HG03439 (cell line): Measurements from ENCODE around the gene SETD9.

Experiments
- ATAC-seq: cut with Tn5 transposase; IDR thresholded peaks from one replicate; pipeline ENCODE4 v1.9.1; 2021; ENCODE audit warnings: mild to moderate bottlenecking, moderate library complexity; ENCODE audit not compliant: unreplicated experiment

The SETD9 gene

DNA sequence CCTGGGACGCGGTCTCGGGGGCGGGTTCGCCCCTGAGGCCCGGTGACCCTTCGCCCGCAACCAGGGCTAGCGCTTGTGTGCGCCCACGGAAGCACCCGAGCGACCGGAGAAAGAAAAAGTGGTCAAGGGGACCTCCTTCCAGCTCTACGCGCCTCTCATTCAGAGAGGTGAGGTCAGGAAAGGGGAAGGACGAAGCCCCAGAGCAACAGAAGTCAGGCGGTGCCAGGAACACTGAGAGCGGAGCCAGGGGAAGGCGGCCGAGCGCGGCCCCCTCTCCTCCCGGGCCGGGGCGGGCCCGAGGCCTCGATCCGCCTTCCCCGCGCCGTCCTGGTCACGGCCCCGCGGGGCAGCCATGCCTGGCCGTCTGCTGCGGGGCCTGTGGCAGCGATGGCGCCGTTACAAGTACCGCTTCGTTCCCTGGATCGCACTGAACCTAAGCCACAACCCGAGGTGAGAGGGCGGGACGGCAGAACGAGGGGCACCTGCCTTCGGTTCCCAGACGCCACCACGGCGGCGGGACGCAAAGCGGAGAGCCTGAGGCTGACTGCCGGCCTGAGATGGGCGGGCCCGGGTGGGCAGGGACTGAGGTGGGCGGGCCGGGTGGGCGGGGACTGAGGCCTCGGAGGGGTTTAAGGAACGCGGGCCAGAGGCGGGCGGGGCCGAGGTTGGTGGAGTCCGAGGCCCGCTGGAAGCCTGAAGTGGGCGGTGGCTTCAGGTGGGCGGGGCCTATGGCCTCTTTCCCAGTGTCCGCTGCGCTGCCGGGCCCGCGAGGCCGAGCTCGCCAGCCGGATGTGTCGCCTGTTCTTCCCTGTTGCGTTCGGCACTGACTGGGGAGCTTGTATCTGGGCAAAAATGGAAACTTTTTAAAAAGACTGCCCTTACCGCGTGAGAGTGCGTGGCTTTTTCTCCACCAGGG is at the start of gene SETD9:
TSS of gene SETD9 (plus strand) at position 303 of the 916 bp plus-strand sequence. CDS start at position 353, 50 bp downstream.
- ATAC-seq = peak; percentile 86

- no peak for ATAC-seq
Measured at GRCh38 chr5:56861893-56862485, 47.4 kb upstream of the SETD9 start.

DNA sequence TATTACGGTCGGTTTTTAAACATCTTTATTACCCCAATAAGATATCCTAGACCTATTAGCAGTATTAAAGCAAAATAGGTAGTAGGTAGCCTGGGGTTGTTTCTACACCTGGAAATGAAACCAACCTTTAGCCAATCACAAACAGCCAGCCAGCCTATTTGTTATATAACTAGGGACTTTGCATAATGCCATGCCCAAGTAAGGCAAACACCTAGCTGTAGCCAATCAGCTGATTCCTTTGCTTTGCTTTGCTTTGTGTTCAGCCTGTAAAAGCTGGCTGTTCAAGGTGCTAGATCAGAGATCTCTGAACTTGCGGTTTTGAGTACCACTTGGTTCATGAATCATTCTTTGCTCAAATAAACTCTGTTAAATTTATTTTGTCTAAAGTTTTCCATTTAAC is 46.5 kb upstream of the SETD9 start:
- ATAC-seq = no peak

DNA sequence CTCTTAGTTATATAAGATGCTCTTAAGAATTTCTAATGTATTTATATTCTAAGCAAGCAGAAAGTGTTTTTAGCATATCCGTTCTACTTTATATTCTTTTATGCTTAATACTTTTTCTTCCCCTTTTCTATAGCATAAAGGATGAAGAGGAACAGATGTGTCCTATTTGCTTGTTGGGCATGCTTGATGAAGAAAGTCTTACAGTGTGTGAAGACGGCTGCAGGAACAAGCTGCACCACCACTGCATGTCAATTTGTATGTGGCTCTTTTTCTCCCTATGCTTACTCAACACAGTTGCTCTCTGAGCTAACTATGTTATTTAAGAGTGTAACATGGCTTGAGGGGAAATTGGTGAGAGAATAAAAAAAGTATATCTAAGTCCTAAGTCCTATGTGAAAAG is 37.6 kb upstream of the SETD9 start:
- no peak for ATAC-seq

DNA sequence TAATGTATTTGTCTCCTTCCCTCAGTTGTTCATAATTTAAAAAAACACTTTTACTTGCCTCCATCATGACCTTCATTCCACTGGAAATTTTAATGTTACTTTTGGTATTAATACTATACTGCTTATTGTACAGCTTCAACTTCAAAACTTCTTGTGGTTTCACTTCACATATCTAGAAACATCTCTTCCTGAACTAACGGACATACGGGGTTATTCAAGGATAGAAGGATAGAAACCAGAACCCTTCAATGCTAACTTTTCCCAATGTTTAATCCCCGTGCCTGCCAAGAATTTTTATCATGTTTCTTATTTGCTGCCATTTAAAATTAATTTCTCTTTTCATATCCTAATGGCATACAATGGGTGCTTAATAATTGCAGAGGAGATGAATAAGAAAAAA is 36.3 kb upstream of the SETD9 start:
- ATAC-seq = no peak

DNA sequence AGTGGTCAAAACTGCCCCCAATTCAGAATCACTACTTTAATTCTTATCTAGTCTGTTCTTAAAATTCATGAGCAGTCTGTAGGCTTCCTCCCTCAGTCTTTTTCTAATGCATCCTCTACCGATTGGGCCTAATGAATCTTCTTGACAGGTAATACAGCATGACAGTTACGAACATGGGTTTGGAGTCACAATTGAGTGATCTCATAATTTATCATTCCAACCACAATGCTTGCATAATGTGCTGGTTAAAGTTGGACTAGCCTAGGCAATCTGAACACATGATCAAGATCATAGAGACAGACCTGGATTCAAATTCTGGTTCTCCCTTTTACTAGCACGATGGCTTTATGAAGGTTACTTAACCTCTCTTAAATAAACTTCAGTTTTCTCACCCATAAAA is 33.1 kb upstream of the SETD9 start:
- no peak for ATAC-seq

- no peak for ATAC-seq
Measured at GRCh38 chr5:56881571-56881970, 27.8 kb upstream of the SETD9 start.

GRCh38 chr5:56893251-56893951 is 16.0 kb upstream of the SETD9 start:
- no peak for ATAC-seq

DNA sequence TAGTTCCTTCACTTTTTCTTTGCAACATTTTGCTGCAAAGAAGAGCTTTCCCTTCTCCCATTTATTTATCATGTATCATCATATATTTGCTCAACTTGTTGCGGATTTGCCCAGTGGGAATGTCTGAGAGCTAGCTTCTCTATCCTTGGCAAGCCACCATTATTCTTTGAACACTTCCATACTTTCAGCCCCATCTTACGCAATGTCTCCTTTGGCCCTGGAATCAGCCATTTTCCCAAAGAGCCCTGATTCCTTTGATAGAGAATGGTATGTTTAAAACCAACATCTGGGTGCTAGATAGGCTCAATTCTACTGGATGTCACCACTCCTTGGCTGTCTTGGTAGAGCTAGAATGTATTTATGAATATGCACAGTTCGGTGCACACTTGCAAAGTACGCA is 12.6 kb upstream of the SETD9 start:
- ATAC-seq = no peak

DNA sequence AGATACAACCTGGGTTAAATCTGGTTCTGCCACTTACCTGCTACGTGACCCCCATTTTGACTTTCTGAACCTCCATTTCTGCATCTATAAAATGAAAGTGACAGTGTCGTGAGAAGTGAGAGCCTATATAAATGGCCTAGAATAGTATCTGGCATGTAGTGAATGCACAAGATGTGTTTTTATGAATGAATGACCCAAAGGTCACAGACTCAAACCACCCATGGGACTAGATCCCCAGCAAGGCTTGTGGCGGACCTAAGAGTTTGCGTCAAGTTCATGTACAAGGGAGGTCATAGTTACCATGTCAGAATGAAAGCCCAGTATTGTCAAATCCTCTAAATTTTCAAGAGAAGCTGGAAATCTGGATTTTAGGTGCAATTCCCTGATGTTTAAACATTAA is 11.2 kb upstream of the SETD9 start:
- ATAC-seq = no peak

GRCh38 chr5:56900395-56900794 is 9.0 kb upstream of the SETD9 start:
- no peak for ATAC-seq

DNA sequence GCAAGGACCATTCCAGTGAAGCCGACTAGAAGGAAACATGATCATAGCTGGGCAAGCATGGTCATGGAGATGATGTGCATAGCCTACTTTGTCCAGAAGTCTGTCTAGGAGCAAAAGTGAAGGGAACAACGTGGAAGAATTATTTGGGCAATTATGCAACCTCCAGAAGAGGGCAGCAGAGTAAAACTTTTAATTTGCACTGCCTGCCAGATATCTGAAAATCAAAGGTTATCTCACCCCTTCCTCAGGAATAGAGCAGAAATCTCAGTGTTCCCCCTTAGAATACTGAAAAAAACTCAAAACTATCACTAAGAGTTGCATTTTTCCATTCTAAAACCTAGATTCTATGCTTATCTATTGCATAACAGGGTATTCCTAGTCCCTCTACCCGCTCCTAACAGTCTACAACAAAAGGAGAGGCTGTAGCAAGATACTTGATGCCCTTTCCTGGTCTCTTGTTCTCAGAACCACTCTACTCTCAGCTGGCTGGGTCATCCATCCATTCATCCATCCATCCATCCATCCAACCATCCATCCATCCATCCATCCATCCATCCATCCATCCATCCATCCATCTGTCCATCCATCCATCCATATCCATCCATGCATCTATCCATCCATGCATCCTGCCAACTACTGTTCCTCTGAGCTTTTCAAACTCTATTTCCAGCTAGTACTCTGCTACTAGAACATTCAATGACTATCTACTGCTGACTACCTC is 8.4 kb upstream of the SETD9 start:
- no peak for ATAC-seq

DNA sequence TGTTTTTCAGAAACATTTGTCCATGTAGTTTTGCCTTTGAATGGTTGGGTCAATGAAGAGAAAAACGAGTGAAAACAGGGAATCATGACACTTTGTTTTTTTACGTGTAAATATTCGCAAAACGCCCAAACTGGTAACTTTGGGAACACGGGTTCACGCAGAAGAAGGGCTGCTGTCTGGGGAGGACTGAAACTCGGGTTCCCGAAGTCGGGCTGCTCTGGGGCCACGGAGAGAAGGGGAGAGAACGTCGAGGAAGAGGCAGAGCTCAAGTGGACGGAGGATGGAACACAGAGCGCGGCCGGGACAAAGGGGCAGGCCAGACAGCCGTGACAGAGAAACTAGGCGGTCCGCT is 478 bp upstream of the SETD9 start:
- ATAC-seq = no peak

DNA sequence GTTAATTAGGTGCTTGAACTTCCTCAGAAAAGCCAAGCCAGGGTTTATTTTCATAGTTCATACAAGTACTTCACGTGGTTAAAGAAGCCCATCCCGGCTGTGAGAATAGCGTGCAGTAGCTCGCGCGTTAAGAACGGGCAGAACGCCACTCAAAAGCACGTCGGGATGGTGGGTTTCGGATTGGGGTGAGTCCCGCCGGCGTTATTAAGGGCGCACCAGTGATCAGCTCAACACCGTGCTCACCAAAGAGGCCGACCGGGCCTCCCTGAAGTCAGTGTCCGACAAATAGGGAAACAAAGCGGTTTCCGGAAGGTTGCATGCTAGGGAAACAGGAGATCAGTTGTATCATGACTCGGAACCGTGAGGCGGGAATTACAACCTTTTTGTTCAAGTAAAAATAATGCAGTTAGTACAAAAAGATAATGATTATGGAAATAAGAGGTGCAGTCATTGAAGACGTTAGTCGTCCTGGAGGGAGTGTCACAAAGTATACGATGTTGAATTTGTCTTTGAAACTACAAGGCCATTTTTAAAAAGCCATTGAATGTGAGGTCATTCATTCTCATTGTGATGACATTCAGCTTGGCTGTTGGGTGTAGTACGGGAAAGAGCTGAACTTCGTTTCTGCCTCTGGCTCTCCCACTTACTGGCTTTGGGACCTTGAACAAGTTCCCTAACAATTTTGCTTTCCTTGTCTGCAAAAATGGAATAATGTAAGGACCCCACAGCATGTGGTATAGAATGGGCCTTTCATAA is 992 bp downstream of the SETD9 start:
- ATAC-seq = peak; percentile 26

DNA sequence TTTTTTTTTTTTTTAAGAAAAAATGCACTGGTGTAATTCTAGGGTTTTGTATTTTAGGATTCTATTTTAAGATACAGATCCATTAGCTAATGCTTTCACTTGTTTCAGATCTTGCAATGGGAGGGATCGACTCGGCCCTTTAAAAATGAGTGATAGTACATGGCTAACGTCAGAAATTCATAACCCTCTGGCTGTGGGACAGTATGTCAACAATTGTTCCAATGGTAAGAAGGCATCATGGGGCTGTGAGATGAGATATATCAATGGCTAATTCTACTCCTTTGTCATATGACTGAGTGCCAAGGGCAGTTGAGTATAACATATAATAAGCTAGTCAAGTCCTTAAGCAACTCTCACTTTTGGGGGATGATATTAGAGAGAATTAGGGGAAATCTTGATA is 4.4 kb downstream of the SETD9 start:
- ATAC-seq = no peak

DNA sequence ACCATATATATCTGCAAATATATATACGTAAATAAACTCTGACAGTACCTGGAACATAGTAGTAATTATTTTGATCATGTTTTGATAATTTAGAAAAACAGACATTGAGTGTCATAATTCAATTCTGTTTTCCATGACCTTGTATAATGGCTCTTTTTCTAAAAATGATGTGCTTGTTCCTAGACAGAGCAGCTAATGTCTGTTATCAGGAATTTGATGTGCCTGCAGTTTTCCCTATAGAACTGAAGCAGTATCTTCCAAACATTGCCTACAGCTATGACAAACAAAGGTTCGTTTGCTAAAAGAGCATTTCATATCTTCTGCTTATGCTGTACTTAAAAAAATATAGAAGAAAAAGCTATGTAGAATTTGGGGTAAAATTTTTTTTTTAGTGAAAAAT is 5.3 kb downstream of the SETD9 start:
- no peak for ATAC-seq

DNA sequence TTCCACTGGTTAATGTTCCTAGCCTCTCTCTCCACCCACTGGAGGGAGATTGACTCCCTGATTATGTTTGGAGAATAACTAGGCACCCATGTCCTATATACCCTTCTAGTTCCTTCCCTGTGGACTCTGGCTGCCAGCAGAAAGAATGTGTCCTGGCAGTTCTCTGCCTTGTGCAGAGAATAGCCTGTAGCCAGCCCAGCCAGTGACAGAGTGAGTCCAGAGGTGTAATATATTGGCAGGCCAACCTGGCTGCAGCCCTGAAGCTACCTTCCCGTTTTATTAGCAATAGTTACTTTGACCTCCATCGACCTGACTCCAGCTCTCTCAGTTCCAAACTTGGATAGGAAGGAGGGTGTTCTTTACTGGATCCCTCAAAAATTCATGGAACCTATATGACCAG is 8.1 kb downstream of the SETD9 start:
- ATAC-seq = no peak

DNA sequence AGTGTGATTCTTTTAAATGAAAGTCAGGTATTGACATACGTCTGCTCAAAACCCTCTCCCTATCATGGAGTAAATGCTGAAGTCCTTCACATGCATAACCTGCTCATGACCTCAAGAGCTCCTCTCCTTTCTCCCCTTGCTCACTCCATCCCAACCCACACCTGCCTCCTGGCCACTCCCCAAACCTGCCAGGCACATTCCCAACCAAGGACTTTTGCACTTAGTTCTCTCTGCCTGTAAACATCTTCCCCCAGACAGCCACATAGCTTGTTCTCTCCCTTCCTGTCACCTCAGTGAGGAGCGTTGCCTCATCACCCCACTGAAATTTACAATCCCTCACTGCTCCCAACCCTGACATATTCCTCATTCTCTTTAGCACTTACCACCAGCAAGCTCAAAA is 8.7 kb downstream of the SETD9 start:
- no peak for ATAC-seq

- no peak for ATAC-seq
Measured at GRCh38 chr5:56919942-56920662, 10.7 kb downstream of the SETD9 start.

DNA sequence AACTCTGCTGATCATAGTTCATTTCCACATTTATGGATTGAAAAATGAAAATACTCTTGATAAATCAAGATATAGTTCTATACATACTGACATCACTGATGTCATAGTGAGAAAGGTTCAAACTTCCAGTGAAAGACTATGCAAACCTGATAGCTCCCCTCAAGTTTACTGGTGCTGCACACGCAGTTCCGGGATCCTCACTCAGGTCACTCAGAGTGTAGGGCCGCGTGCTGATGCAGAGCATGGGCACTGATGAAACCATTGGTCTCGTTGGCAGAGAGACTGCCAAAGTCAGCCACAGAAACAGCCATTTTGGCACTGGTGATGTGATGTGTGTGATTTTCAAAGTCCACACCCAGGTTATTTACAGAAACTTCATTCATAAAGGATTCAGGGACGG is 13.5 kb downstream of the SETD9 start:
- no peak for ATAC-seq
